Activated CD4-positive, alpha-beta T cell treated with anti-CD3 and anti-CD28 coated beads for 4 hours (primary cell): ENCODE measurements around the gene CFAP157.

Experiments
- DNase-seq, 2 donors: peaks; one replicate each; pipeline ENCODE4 v3.0.0-alpha.2; 2020

CFAP157 gene

GRCh38 chr9:127693697-127694096, 13.1 kb upstream of the CFAP157 start:
- no peak for DNase-seq

- no peak for DNase-seq
These were observed 11.7 kb upstream of the CFAP157 start for GRCh38 chr9:127694890-127695720.

- DNase-seq: no peak
These were observed 9.2 kb upstream of the CFAP157 start for GRCh38 chr9:127697575-127697974.

GRCh38 chr9:127698386-127698785, 8.4 kb upstream of the CFAP157 start:
- DNase-seq: no peak

- peak; percentile 81 to 83 for DNase-seq
These were observed 7.7 kb upstream of the CFAP157 start for GRCh38 chr9:127698985-127699670.

- DNase-seq: no peak
These were observed 6.6 kb upstream of the CFAP157 start for GRCh38 chr9:127700140-127700539.

GRCh38 chr9:127700594-127701255, 6.1 kb upstream of the CFAP157 start:
- DNase-seq: no peak

- no peak for DNase-seq
These were observed 3.4 kb upstream of the CFAP157 start for GRCh38 chr9:127703289-127703946.

GRCh38 chr9:127705577-127706379, 1.0 kb upstream of the CFAP157 start:
- no peak for DNase-seq

GRCh38 chr9:127707766-127708165, 978 bp downstream of the CFAP157 start:
- peak; percentile 19 to 46 for DNase-seq

- no peak for DNase-seq
These were observed 2.3 kb downstream of the CFAP157 start for GRCh38 chr9:127708952-127709587.

- no peak for DNase-seq
These were observed 3.5 kb downstream of the CFAP157 start for GRCh38 chr9:127710204-127710783.

- no peak for DNase-seq
These were observed 4.5 kb downstream of the CFAP157 start for GRCh38 chr9:127711226-127711701.

- DNase-seq: no peak
These were observed 5.1 kb downstream of the CFAP157 start for GRCh38 chr9:127711831-127712274.

- no peak for DNase-seq
These were observed 5.6 kb downstream of the CFAP157 start for GRCh38 chr9:127712371-127712770.

GRCh38 chr9:127712867-127713266, 6.1 kb downstream of the CFAP157 start:
- no peak for DNase-seq

- DNase-seq: no peak
These were observed 7.4 kb downstream of the CFAP157 start for GRCh38 chr9:127714020-127714750.

GRCh38 chr9:127714951-127715469, 8.2 kb downstream of the CFAP157 start:
- no peak for DNase-seq

GRCh38 chr9:127715470-127716337, 8.9 kb downstream of the CFAP157 start, which contains the start of the genes PTRH1 and TTC16:
Gene PTRH1, minus strand, starts transcription at chr9:127715663. Its CDS starts 24 bp downstream, at chr9:127715639.
Gene TTC16, plus strand, starts transcription at chr9:127716079. Its CDS starts 67 bp downstream, at chr9:127716146.
- DNase-seq: peak; percentile 96 to 97
